Left cardiac atrium (tissue), 4 donors: ENCODE data around the gene SLC35B1. TPM values are rescaled to one million over a fixed set of nuclear protein-coding genes. Genes with fewer than 3 reads are reported as not detected.

Experiments used
- ATAC-seq, 2 donors: fragments of 200-7000 bp; cut with Tn5 transposase; one replicate each; pipeline ENCODE4 v1.9.1; 2020; ENCODE audit warnings: mild to moderate bottlenecking in 2 of 2, moderate library complexity in 2 of 2
- DNase-seq: peaks from one replicate; pipeline ENCODE4 v3.0.0-alpha.2; 2020
- intact Hi-C, 2 donors: fragments of 100-400 bp; cut with DNase I; formaldehyde crosslinking; loops; one replicate each; pipeline versions ENCODE4 v1.14.1 to v1.15.1; 2022 to 2023
- total RNA-seq, 2 donors: library from RNA; stranded (reverse); fragmentation: NEBNext Ultra II Directional; extraction: Animal tissue kit (Norgen Biotek cat#: 25700); gene quantifications; one replicate each; pipeline ENCODE4 v1.2.1, GENCODE V29; 2021
- donor health status: DM: no; HTN: yes; CAD: no.
- donor health status: DM: no; HTN: yes; CAD: no; lungs with severe emphysema.
- donor health status: DM: yes; HTN: yes; CAD: no.
- donor health status: Dilated cardiomyopathy.

The SLC35B1 gene
- total RNA-seq, 2 donors from 2014 or later: 48.8 to 78.8 TPM

DNA sequence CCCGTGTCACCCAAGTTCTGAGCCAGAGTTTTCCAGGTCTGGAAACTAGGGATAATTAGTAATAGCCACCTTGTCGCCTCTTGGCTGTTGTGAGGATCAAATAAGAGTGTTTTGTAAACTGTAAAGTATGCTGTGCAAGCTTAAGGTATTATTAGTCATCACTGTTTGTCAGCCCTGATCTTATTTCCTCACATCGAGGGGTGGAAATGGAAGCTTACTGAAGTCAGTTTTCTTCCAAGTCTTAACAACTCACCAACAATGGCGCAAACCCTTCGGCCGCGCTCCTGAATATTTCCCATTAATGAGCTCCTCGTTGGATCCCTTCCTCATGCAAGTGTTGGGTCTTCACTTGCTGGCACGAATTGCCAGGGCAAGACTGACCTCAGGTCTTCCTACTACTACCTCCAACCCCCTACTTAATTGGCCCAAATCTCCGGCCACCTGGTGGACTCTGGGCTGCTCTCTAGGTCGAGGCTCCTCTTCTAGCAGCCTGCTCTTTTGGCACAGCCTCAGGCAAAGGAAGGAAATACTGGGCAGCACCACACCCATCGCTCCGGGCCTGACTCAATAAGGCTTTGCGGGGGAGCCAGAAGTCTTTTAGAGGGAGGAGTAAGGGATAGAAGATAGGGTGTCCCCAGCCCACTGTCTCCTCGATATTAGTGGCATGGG lies 885 bp upstream of the SLC35B1 start:
- intact Hi-C loops: loop anchor here (2.0 to 5.0 kb wide), 3 partner anchors 69 to 144 kb away; no protein-coding TSS in a partner anchor
- ATAC-seq (peak in 1 of 2 donors; percentile 38), DNase-seq (peak; percentile 55)

DNA sequence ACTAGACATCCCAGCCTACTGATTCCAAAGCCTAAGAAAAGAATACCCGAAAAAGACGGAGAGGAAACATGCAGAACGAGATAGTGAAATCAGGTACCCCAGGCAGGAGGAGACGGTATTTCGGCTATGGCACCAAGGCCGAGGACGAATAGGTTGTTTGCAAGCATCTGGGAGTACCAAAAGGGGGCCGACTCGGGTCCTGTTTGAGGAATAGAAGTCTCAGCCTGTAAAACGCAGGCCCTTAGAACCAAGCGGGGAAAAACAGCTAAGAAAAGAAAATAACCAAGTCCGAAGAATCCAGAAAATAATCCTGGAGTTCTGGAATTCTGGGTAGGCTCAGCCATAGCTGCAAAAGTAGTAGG lies 537 bp downstream of the SLC35B1 start:
- intact Hi-C loops: loop anchor here (5.0 kb wide), 2 partner anchors 70 to 145 kb away; no protein-coding TSS in a partner anchor
- no peak for ATAC-seq
- no peak for DNase-seq

DNA sequence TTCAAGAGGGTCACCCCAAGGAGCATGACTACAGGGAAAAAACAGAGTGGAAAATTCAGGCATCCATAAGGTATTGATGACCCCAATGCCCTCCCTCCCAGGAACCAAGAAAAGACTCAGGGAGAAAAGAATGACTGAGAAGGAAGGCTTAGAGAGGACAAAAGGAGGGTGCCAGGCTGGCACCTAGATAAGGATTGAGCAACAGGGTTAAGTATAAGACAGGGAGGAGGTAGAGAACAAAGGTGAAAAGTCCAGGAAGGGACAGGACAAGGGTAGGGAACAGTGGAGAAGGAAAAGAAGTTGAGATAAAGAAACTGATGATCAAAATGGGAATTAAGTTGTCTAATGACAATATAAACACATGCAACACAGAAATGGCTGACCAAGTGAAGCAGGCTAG lies 2.5 kb downstream of the SLC35B1 start:
- intact Hi-C loops: loop anchor here (5.0 kb wide), 2 partner anchors 72 to 147 kb away; no protein-coding TSS in a partner anchor
- ATAC-seq: no peak

DNA sequence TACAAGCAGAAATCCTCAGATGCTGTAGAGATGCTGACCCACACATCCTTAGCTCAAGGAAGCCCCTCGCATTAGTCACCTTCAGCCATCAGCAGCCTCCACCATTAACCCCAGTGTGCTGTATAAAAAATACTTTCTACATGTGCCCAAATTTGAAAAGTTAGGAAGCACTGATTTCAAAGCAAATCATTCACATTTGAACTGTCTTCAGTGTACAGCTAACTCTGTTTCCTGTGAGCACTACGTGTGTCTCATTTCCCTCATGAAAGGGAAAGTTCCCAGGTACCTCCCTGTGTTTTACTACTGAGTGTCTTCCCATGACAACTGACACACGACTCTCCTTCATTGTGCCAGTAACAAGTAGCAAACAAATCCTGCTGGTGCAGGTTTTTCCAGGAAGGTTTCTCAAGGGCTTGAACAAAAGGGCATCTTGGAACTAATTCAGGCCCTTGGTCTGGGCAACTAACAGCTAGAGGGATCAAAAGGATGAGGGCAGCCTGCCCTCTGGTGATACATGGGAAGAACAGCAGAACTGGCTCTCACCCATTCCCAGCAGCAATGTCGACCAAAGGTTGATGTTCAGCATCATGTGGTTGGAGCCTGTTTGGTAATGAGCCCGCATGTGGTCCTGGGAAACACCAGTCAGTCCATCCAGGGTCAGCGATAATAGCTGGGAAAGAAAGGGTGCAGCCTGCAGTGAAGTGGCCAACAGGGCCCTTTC lies 4.0 kb downstream of the SLC35B1 start:
- intact Hi-C loops: loop anchor here in 1 of 2 donors (5.0 kb wide), 1 partner anchor 294 kb away; the partner anchor contains the start of gene DLX3
- no peak for ATAC-seq
- DNase-seq: no peak

More for the DNA sequence above, 2.5 kb downstream of the SLC35B1 start:
- no peak for DNase-seq

DNA sequence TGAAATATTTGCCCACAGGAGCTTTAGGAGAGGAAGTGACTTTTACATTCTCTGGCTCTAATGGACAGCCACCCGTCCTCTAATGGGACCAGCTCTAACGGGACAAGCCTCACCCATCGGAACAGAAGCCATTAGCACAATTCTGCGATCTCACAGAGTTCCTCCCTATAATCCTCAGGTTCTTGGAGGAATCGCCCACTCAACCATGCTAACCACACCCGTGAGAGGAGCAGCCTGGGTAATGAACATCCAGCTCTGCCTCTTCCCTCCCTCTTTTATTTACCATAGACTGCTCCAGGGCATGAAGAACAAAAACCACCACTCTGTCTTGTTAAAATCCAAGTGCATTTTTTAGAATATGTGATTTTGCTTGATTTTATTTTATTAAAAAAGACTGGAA lies 6.8 kb downstream of the SLC35B1 start:
- ATAC-seq (no peak), DNase-seq (no peak)
- intact Hi-C loops: loop anchor here in 1 of 2 donors (5.0 kb wide), 1 partner anchor 296 kb away; the partner anchor contains the start of gene DLX3

DNA sequence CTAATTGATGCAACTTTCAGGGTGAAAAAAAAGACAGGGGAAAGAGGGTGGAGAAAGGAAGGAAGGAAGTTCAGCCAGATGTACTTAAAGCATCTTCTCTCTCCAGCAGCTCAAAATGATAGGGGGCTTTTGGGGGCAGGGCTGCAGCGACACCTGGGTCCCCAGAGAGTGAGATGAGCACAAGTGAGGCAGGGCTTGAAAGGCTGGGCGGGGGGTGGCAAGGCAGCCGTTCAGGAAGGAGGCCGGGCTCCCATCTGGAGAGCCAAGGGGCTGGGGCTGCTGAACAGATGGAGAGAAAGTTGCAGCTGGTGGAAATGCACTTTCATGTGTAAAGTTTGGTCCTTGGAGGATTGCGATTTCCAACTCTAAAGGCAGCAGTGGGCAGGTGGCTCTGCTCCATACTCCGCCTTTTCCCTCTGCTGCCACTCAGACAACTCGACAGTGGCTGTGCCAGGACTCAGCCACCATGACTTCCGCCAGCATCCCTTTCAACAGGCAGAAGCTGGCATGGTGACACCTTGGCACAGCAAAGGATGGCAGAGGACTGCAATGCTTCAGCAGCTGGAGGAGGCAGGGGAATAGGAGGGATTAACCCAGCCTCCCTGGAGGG lies 7.7 kb downstream of the SLC35B1 start:
- ATAC-seq (peak; percentile 37 to 81), DNase-seq (no peak)
- intact Hi-C loops: loop anchor here in 1 of 2 donors (5.0 kb wide), 1 partner anchor 297 kb away; the partner anchor contains the start of gene DLX3

DNA sequence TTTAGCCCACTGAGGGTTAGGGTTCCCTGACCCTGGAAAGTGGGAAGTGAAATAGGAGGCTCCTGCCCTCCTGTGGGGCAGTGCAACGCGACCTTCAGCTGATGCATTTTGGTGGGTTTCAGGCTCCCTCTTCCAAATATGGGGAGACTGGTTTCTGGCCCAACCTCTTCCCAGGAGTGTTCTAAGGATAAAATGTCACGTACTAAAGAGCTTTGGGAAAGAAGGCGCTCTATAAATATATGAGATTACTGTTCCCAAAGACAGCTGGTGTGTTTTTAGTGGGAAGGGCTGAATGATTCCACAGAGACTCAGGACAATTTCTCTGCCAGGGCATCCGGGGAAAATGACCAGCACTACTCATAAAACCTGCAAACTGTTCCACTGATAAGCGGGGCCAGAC lies 9.8 kb downstream of the SLC35B1 start:
- ATAC-seq (no peak), DNase-seq (no peak)
- intact Hi-C loops: no loop called here

DNA sequence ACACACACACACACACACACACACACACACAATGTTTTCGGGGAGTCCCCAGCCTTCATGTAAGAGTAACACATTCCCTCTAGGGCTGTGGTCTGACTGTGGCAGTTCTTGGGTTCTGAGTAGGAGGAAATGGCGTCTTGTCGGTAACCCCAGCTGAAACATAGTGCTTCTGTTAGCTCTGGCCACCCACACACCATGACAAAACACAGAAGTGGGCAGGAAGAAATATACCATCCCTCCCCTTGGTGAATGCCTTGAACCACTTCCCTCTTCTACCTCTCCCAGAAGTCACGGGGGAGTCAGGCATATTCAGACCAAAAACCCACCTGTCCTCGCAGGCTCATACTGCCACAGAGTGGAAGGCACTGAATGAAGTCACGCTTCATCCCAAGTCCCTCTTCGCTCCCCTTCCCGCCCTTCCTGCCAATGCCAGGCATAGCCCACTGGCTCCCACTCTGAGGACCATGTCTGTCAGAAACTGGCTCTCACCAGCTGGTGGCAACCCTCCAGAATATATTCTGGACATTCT lies 11.5 kb downstream of the SLC35B1 start:
- intact Hi-C loops: no loop called here
- DNase-seq (no peak), ATAC-seq (no peak)

DNA sequence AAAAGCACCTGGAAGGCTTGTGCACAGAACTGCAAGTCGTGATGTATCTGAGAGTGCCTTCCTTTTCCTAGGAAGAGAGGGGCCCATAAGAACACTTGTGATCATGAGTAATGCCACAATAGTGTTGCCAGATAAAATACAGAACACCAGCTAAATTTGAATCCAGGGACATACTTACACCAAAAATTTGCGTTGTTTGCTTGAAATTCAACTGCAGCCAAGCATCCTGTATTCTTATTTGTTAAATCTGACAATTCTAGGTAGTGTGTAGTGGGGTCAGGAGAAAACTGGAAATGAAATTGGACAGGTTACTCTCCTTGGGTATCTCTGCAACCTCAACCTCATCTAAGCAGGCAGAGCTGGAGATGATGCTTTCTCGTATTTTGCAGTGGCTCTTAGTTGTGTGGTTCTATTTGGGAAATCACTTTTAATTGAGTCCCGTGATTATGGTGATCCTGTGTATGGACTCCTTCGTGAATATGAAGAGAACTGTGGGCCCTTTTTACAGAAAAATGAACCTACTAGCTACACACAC lies 12.0 kb downstream of the SLC35B1 start:
- ATAC-seq: no peak
- no peak for DNase-seq
- intact Hi-C loops: loop anchor here (2.0 kb wide), 1 partner anchor 125 kb away; no protein-coding TSS in a partner anchor

DNA sequence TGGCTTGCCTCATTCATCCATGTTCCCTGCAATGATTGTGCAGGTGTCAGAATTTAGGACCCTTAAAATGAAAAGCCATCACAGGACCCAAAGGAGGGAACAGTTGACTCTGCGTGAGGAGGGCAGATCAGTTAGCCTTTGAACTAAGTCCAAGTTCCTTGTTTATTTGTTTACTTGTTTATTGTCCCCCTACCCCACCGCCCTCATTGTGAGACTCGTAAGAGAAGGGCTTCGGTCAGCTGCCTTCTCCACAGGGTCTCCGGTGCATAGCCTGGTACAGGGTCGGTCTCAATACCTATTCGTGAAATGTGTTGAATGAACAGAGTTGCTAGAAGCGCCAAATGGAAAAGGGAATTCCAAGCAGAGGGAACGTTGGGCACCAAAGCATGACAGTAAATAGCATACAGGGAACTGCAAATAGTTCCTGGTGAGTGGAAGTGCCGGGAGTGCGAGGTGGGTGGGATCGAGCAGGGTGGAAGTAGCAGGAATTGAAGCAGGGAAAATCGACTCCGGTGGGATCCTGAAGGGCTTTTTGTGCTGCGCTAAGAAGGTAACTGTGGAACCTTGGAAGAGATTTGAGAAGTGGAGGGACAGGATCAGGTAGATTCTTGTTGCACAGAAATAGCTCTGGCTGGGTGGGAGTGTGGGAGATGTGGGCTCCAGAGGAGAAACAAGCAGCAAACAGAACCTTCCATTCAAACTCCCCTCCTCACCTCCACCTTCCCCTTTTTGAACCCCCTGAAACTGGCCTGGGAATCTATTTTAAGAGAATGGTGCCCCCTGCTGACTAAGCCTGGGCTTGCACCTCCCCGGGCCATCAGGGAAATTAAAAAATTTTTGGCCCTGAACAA lies 12.7 kb downstream of the SLC35B1 start:
- intact Hi-C loops: loop anchor here (2.0 kb wide), 1 partner anchor 124 kb away; no protein-coding TSS in a partner anchor
- no peak for ATAC-seq

DNA sequence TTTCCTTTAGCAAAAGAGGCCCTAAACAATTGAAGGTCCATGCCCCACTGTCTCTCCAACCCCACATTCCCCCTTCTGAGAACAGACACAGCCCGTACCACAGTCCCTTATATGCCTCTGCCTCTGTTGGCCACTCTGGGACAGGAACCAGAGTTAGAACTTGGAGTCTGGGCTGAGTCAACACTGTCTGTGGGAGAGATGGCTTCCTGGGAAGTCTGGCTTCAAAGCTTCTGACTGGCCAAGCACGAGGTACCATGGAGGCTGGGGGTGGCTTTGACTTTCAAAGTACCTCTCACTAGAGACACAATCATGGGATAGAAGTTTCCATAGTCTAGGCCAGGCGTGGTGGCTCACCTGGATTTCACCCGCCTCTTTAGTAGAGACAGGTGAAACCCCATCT lies 15.0 kb downstream of the SLC35B1 start:
- DNase-seq (no peak), ATAC-seq (no peak)
- intact Hi-C loops: no loop called here

More for the DNA sequence above, 12.7 kb downstream of the SLC35B1 start:
- no peak for DNase-seq

DNA sequence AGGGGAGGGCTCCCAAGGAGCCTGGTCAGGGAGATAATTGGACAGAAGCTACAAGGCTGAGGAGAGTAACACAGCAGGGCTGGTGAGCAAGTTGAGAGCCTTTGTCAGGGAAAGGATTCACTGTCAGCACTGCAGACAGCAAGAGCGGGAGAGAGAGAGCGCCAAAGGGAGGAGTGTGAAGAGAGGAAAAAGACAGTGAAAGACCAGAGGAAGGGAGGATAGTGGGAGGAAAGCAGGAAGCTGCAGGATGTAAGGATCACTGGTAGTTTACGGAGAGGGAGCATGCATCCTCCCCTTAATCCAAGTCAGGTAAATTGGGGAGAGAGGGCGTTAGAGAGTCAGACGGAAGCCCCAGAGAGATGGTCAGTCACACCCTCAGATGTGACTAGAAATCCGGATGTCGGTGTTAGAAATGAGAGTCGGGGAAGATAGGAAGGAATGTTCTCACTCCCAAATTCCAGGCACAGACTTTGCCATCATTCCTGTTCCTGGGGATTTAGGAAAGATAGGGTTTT lies 16.0 kb downstream of the SLC35B1 start:
- ATAC-seq (peak; percentile 33 to 36), DNase-seq (no peak)
- intact Hi-C loops: no loop called here

DNA sequence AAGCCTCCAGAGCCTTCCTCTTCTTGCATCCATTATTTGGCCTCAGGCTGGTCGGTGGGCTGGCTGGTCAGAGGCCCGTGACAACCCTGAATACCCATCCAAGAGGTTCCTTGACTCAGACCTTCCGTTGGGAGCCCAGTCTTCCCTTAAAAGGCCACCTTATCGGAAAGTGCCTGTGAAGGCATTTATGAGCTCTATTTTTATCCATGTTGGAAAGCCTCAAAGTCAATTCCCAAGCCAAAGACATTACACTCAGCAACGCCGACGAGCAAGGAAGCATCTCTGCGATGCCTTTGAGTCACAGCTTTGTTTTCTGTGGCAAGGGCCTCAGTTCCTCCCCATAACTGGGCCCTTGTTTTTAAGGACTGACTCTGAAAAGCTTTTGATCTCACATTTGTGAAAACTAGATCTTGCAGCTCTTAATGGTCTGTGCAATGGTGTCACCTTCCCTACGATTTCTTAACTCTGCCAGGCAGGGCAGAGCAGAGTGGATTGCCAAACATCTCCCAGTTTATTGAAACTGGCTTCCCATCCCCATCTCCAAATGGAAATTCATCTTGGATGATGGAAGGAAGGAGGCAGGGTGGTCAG lies 16.6 kb downstream of the SLC35B1 start:
- DNase-seq (peak; percentile 75), ATAC-seq (peak; percentile 85 to 89)
- intact Hi-C loops: no loop called here

DNA sequence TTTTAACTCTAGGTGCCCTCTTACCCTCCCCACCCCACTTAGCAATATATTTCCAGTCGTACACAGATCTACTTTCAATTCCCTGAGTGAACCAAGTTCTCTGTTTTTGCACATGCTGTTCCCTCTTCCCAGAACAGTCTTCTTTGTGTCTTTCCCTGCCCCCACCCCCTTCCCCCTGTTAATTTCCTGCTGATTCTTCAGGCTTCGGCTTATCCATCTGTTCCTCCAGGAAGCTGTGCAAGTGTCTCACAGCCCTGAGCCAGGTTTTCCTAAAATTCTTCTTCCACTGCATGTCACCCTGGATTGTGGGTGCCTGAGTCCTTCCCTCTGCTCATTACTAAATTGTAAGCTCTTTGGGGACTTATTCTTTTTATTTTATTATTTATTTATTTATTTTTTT lies 17.5 kb downstream of the SLC35B1 start:
- DNase-seq: no peak
- intact Hi-C loops: no loop called here
- ATAC-seq: no peak

DNA sequence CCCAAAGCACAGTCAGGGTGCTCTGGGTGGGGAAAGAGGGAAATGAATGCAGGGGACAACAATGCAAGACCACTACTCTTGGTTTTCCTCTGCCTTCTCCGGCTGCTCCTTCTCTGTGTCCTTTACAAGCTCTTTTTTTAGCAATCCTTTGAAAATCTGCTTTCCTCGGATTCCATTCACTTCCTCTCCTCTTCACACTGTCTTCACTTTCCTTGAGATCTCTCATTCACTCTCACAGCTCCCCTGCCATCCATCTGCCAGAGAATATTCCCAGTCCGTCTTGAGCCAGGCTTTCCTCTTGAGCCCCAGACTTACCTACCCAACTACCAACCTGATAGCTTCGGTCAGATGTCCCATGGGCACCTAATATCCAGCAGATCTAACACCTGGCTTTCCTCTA lies 18.9 kb downstream of the SLC35B1 start:
- ATAC-seq: no peak
- intact Hi-C loops: no loop called here

DNA sequence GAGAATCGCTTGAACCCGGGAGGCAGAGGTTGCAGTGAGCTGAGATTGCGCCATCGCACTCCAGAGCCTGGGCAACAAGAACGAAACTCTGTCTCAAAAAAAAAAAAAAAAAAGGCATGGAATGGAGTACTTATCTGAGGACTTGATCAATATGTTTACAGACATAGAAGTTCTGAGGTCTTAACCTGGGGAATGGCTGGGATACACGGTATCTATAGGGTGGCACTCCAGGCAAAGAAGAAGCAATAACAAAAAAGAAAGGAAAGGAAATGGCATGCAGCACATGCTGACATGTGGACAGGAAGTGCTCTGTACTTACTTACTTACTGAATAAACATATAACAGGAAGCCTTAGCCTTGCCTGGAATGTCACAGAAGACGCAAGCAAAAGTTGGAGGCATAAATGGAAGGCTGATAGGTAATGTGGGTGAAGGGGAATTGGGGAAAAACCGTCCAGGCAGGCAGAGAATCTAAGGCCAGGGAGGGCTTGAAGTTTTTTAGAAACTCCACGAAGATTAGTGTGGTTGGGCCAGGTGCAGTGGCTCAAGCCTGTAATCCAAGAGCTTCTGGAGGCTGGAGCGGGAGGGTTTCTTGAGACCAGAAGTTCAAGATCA lies 19.8 kb downstream of the SLC35B1 start:
- DNase-seq: no peak

More for the DNA sequence above, 18.9 kb downstream of the SLC35B1 start:
- no peak for DNase-seq

More for the DNA sequence above, 19.8 kb downstream of the SLC35B1 start:
- ATAC-seq: peak; percentile 19 to 20
- intact Hi-C loops: no loop called here
